Keratinocyte (primary cell): ENCODE results near the gene SMIM10L2A. TPM values are rescaled to one million over a fixed set of nuclear protein-coding genes. Genes with fewer than 3 reads are reported as not detected.

Experiments
- DNase-seq: peaks from one replicate; pipeline ENCODE4 v3.0.0-alpha.2; 2011; ENCODE audit warnings: low read depth, missing footprints, low spot score
- FAIRE-seq: peaks from 2 replicates; lab custom pipeline; 2011; peaks lifted over from hg19 to GRCh38; lab: Jason Lieb, UNC
- H2AFZ ChIP-seq: 2 replicates; pipeline ENCODE4 v1.6.0; 2012; ENCODE audit warnings: low read length, control low read depth, inconsistent platforms; ENCODE audit not compliant: control insufficient read depth
- H3K27ac ChIP-seq: 2 replicates; pipeline ENCODE4 v1.5.1; 2011; ENCODE audit warnings: low read length; ENCODE audit not compliant: control insufficient read depth, insufficient read depth
- H3K27me3 ChIP-seq: 3 replicates; pipeline ENCODE4 v1.6.0; 2011; ENCODE audit warnings: low read length; ENCODE audit not compliant: control insufficient read depth, insufficient read depth; ENCODE audit errors: extremely low read depth
- H3K36me3 ChIP-seq, 2 experiments: 2 replicates in 1 of 2; 3 replicates in 1 of 2; pipeline ENCODE4 v1.5.1; 2011; ENCODE audit warnings: low read length in 2 of 2, mild to moderate bottlenecking in 1 of 2; ENCODE audit not compliant: control insufficient read depth in 2 of 2, insufficient read depth in 2 of 2; ENCODE audit errors: extremely low read depth in 1 of 2
- H3K4me1 ChIP-seq: 3 replicates; pipeline ENCODE4 v1.5.1; 2011; ENCODE audit warnings: low read length; ENCODE audit not compliant: control insufficient read depth, insufficient read depth; ENCODE audit errors: extremely low read depth
- H3K4me2 ChIP-seq: 3 replicates; pipeline ENCODE4 v1.6.0; 2011; ENCODE audit warnings: low read depth, low read length; ENCODE audit not compliant: control insufficient read depth, insufficient read depth; ENCODE audit errors: extremely low read depth
- H3K4me3 ChIP-seq, 3 experiments: fragments of 200-600 bp in 1 of 3; sonication (generic) in 1 of 3; 2 replicates in 2 of 3; 3 replicates in 1 of 3; pipeline ENCODE4 v1.5.1; 2011 to 2016; ENCODE audit warnings: low read length in 3 of 3, mild to moderate bottlenecking in 3 of 3, control low read depth in 2 of 3, inconsistent platforms in 1 of 3, low read depth in 1 of 3, mixed read lengths in 1 of 3, mixed run types in 1 of 3, moderate library complexity in 1 of 3; ENCODE audit not compliant: control insufficient read depth in 2 of 3, insufficient read depth in 2 of 3; ENCODE audit errors: extremely low read depth in 1 of 3
- H3K79me2 ChIP-seq: 2 replicates; pipeline ENCODE4 v1.6.0; 2012; ENCODE audit warnings: low read length; ENCODE audit not compliant: control insufficient read depth, insufficient read depth
- H3K9ac ChIP-seq: 3 replicates; pipeline ENCODE4 v1.6.0; 2011; ENCODE audit warnings: low read length; ENCODE audit not compliant: control insufficient read depth, insufficient read depth; ENCODE audit errors: extremely low read depth
- H3K9me1 ChIP-seq: 3 replicates; pipeline ENCODE4 v1.6.0; 2011; ENCODE audit warnings: low read length; ENCODE audit not compliant: control insufficient read depth, insufficient read depth; ENCODE audit errors: extremely low read depth
- H3K9me3 ChIP-seq: 2 replicates; pipeline ENCODE4 v1.5.1; 2012; ENCODE audit warnings: low read depth, low read length; ENCODE audit not compliant: control insufficient read depth
- H4K20me1 ChIP-seq: 3 replicates; pipeline ENCODE4 v1.6.0; 2011; ENCODE audit warnings: low read length; ENCODE audit not compliant: control insufficient read depth, insufficient read depth; ENCODE audit errors: extremely low read depth
- EZH2 ChIP-seq: IDR thresholded peaks from one replicate; pipeline ENCODE4 v1.6.1; 2012; ENCODE audit warnings: inconsistent platforms, mild to moderate bottlenecking, low read length, moderate library complexity
- dilution Hi-C: fragments of 300-500 bp; cut with MboI; formaldehyde crosslinking; loops from one replicate; pipeline ENCODE4 v1.7.0; 2020; ENCODE audit warnings: low sequenced_read_pairs; ENCODE audit not compliant: extremely low pct_ligation_motif_present
- polyA plus RNA-seq, 5 experiments: library from polyadenylated mRNA; depleted of rRNA in 3 of 5; stranded (reverse) in 3 of 5; stranded (forward) in 1 of 5; unstranded in 1 of 5; fragments of >200 nt; gene quantifications; 1 replicate in 1 of 5; 2 replicates in 3 of 5; 3 replicates in 1 of 5; pipeline versions ENCODE4 v1.2.1 to v1.2.3, GENCODE V29; 2011 to 2012; ENCODE audit warnings: missing spikeins in 2 of 5, low read depth in 1 of 5, low replicate concordance in 1 of 5
- TF ChIP-seq, protein P1 (sequence below), 3 experiments: IDR thresholded peaks in 1 of 3; conservative IDR thresholded peaks in 1 of 3; optimal IDR thresholded peaks in 1 of 3; 2 replicates in 2 of 3; 3 replicates in 1 of 3; pipeline versions ENCODE3 to v1.5.1; 2011; ENCODE audit warnings: low read length in 3 of 3, mild to moderate bottlenecking in 3 of 3, moderate library complexity in 2 of 3, control low read depth in 1 of 3, inconsistent platforms in 1 of 3; ENCODE audit not compliant: insufficient read depth in 2 of 3; ENCODE audit errors: extremely low read depth in 1 of 3

SMIM10L2A gene
- polyA plus RNA-seq, 1 donor (not counting 4 experiments of a cell fraction or from before 2014, with no cell fraction given), result 0.49 TPM

DNA sequence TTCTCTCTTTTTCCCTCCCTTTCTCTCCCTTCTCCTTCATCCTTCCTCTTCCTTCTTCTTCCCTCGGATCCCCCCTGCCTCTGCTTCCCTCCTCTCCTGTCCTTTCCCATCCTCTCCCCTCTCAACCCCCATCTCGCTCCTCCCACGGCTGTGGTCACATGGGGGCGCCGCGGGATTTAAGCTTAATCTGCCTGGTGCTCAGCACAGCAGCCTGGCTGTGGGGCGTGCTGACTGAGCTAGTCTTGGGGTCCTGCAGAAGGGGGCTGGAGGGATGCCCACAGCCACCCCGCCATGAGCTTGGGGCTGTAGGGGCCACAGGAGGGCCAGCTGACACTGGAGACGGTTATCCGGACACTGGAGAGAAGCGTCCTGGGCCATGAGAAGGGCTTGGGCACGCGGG, 10.7 kb downstream of the SMIM10L2A start:
- peaks cover 7% of the 10 kb centered on the region for H3K9me3 ChIP-seq
- H3K27ac ChIP-seq, result no peak overlapping the region
- TF ChIP-seq, protein P1, sequence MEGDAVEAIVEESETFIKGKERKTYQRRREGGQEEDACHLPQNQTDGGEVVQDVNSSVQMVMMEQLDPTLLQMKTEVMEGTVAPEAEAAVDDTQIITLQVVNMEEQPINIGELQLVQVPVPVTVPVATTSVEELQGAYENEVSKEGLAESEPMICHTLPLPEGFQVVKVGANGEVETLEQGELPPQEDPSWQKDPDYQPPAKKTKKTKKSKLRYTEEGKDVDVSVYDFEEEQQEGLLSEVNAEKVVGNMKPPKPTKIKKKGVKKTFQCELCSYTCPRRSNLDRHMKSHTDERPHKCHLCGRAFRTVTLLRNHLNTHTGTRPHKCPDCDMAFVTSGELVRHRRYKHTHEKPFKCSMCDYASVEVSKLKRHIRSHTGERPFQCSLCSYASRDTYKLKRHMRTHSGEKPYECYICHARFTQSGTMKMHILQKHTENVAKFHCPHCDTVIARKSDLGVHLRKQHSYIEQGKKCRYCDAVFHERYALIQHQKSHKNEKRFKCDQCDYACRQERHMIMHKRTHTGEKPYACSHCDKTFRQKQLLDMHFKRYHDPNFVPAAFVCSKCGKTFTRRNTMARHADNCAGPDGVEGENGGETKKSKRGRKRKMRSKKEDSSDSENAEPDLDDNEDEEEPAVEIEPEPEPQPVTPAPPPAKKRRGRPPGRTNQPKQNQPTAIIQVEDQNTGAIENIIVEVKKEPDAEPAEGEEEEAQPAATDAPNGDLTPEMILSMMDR (optimal IDR thresholded peaks at IDR 0.05 in 1 of 3, IDR thresholded peaks at IDR 0.05 in 1 of 3, conservative IDR thresholded peaks at IDR 0.05 in 1 of 3; ENCODE audit: extremely low read depth in 1 of 3, insufficient read depth in 2 of 3, low read length in 3 of 3), result no peak
- no peak for TF ChIP-seq EZH2
- DNase-seq (no peak), FAIRE-seq (no peak)
- H3K4me3 ChIP-seq, result no peak overlapping the region
- H3K79me2 ChIP-seq, result no peaks in the 10 kb centered on the region
- no peaks in the 10 kb centered on the region for H3K36me3 ChIP-seq
- H2AFZ ChIP-seq, result no peak overlapping the region
- H3K4me2 ChIP-seq, result no peak overlapping the region
- dilution Hi-C loops, result no loop called here
- no peaks in the 10 kb centered on the region for H3K4me1 ChIP-seq
- no peaks in the 10 kb centered on the region for H3K9me1 ChIP-seq
- H3K27me3 ChIP-seq, result no peaks in the 10 kb centered on the region
- no peaks in the 10 kb centered on the region for H4K20me1 ChIP-seq
- no peak overlapping the region for H3K9ac ChIP-seq

DNA sequence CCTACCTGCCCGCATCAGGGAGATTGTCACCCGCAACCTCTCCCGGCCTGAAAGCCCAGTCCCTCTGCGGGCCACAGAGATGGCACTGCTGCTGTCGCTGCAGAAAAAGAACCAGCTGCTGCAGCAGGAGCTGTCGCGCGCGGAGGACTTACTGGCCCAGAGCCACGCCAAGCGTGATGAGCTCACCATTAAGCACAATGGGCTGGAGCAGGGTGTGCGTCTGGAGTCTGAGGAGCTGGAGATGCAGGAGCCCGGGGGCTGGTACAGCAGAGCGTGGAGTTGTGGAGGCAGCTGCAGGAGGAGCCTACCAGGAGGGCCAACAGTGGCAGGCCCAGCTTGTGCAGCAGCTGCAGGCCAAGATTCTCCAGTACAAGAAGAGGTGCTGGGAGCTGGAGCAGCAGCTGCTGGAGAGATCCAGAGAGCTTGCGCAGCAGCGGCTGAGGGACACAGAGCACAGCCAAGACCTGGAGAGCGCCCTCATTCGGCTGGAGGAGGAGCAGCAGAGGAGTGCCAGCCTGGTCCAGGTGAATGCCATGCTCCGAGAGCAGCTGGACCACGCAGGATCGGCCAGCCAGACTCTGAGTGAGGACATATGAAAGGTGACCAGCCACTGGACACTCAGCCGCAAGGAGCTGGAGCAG, 11.3 kb downstream of the SMIM10L2A start:
- Histone ChIP-seq H3K4me2 (no peak overlapping the region), H3K4me3 (no peak overlapping the region), H3K9ac (no peak overlapping the region), H2AFZ (no peak overlapping the region), H3K27ac (no peak overlapping the region), H3K4me1 (no peaks in the 10 kb centered on the region), H3K36me3 (no peaks in the 10 kb centered on the region), H3K9me3 (peaks cover 7% of the 10 kb centered on the region), H3K9me1 (no peaks in the 10 kb centered on the region), H4K20me1 (no peaks in the 10 kb centered on the region), H3K27me3 (no peaks in the 10 kb centered on the region), H3K79me2 (no peaks in the 10 kb centered on the region)
- no peak for FAIRE-seq
- dilution Hi-C loops, result no loop called here
- TF ChIP-seq EZH2, result no peak
- TF ChIP-seq, protein P1 (optimal IDR thresholded peaks at IDR 0.05 in 1 of 3, IDR thresholded peaks at IDR 0.05 in 1 of 3, conservative IDR thresholded peaks at IDR 0.05 in 1 of 3; ENCODE audit: extremely low read depth in 1 of 3, insufficient read depth in 2 of 3, low read length in 3 of 3), result no peak
- DNase-seq, result no peak
